NCI-H226 (cell line): ENCODE measurements around the gene ENPP1.
"Not testable (repeated sequence)": the region's sequence is repeated elsewhere in the genome, so short reads cannot be mapped to it uniquely, and the experiment has no call there.

Source experiments
- DNase-seq: peaks from one replicate; pipeline ENCODE4 v3.0.0-alpha.2; 2015

ENPP1 gene

DNA sequence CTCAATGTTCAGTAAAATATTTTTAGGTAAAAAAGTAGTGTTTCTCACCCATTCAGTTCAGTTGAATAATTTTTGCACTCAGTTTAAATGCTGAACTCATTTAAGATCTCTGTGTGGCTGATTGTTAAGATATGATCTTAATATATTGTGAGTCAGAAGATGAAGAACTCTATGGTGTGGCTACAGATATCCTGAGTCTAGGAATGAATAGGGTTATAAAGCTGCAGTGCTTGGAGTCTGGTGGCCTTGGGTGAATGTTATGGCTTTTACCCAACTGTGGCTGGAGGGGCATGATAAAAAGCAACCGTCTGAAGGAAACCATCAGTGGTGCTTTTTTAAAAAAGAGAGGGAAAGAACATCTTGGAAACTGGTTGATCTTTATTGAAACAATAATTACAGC, 77.4 kb downstream of the ENPP1 start:
- no peak for DNase-seq

DNA sequence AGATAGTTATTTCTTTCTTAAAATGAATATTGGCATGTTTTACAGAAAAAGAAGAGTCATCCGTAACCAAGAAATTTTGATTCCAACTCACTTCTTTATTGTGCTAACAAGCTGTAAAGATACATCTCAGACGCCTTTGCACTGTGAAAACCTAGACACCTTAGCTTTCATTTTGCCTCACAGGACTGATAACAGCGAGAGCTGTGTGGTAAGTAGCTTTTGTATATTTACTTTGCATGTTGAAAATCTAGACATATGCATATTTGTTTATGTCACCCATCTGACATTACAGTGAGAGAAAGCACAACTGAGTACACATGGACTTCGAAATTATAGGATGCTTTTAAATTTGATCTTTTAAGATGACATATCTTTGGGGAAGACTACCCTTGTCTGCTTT, 78.7 kb downstream of the ENPP1 start:
- no peak for DNase-seq

DNA sequence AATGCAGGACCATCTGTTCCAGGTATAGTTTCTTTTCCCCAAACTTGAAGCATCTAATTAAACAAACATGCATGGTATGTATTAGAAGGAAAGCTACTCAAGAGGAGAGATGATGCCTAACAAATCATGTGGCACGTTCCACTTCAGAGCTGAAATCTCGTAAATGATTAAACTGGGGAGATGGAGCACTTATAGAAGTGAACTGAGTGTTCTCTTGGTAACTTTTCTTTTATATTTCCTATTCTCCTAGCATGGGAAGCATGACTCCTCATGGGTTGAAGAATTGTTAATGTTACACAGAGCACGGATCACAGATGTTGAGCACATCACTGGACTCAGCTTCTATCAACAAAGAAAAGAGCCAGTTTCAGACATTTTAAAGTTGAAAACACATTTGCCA, 82.3 kb downstream of the ENPP1 start:
- DNase-seq = no peak

GRCh38 chr6:131893198-131893597, 85.4 kb downstream of the ENPP1 start:
- DNase-seq = no peak

DNA sequence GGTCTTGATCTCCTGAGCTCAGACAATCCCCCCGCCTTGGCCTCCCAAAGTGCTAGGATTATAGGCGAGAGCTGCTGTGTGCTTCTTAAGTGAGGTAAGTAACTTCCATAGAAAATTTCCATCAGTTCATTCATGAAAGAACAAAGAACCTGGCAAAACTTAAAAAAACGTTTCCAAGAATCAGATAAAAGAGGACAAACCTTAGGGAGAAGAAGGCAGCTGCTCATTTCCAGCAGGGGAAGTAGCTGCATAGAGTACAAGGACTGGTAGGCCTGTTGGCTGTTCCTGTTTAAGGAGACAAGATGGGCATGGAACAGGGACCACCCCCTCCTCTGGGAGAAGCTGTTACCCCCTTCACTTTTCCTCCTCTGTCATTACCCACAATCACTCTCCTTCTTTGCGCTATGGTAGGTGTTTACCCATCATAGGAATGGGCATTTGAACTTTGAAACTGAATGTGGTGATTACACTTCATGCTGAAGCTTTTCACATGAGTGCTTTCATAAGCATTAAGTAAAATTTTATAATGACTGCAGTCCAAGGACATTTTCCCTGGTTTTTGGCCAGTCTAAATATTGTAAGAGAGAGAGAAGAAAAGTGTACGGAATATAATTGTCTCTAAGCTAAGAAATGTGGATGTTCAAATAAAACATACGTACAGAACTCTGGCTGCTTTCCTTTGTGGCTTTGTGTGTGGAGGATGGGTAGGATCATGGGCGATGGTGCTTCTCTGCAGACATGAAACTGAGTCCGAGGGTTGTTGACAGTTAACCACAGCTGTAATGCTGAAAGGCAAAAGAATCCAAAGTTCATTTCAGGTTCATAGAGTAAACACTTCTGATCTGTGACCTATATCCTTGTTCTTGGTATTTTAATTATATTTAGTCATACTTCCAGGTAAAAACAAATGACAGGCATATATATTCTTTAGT, 86.9 kb downstream of the ENPP1 start:
- no peak for DNase-seq

GRCh38 chr6:131897050-131897435, 89.2 kb downstream of the ENPP1 start:
- DNase-seq = no peak

DNA sequence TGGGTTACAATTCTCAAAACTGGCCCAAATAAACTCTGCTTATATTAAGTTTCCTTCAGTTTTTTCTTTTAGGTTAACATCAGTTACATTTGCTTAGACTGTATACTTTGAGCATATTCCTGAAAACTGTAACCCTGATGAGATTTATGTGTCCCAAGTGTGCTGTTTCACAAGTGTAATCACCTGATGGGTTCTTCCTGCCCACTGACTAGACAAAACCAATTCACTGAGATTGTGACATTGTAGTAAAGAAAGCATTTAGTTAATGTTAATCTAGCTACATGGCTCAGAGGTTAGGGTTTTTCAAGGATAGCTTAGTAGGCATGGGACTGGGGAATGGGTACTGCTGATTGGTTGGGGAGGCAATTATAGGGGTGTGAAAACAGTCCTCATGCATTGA, 89.8 kb downstream of the ENPP1 start:
- no peak for DNase-seq

DNA sequence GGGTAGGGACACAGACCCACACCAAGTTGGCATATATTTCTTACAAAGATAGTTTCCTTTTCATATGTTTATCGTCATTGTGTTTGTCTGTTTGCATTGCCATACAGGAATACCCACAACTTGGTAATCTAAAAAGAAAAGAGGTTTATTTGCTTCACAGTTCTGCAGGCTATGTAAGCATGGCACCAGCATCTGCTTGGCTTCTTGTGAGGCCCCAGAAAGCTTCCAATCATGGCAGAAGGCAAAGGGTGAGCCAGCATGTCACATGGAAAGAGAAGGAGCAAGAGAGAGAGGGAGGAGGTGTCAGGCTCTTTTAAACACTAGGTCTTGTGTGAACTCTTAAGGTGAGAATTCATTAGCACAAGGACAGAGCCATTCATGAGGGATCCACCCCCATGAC, 90.9 kb downstream of the ENPP1 start:
- DNase-seq = no peak

GRCh38 chr6:131900231-131900630, 92.4 kb downstream of the ENPP1 start:
- DNase-seq = no peak

DNA sequence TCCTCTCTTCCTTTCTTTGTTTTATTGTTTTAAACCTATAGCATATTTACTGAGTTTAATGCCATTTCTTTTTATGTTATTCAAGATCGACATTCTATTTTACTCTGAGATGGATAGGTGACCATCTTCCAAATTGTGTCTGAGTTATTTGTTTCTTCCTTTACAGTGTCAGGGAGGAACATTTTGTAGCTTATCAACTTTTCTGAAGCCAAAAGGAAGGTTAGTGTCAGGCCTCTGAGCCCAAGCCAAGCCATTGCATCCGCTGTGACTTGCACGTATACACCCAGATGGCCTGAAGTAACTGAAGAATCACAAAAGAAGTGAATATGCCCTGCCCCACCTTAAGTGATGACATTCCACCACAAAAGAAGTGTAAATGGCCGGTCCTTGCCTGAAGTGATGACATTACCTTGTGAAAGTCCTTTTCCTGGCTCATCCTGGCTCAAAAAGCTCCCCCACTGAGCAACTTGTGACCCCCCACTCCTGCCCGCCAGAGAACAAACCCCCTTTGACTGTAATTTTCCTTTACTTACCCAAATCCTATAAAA, 93.6 kb downstream of the ENPP1 start:
- not testable (repeated sequence) for DNase-seq

DNA sequence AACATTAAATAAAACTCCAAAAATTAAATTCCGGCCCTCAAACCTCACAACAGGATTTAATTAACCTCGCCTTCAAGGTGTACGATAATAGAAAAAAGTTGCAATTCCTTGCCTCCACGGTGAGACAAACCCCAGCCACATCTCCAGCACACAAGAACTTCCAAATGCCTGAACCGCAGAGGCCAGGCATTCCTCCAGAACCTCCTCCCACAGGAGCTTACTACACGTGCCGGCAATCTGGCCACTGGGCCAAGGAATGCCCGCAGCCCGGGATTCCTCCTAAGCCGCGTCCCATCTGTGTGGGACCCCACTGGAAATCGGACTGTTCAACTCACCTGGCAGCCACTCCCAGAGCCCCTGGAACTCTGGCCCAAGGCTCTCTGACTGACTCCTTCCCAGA, 95.9 kb downstream of the ENPP1 start:
- not testable (repeated sequence) for DNase-seq

DNA sequence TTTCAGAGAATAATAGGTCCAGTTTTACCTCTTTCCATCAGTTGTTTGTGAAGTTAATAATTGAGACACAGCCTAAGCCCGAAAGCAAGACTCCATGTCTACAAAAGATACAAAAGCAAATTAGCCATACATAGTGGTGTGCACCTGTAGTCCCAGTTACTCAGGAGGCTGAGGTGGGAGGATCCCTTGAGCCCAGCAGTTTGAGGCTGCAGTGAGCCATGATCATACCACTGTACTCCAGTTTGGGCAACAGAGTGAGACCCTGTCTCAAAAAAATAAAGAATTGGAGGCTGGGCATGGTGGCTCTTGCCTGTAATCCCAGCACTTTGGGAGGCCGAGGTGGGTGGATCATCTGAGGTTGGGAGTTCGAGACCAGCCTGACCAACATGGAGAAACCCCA, 101.0 kb downstream of the ENPP1 start:
- not testable (repeated sequence) for DNase-seq

DNA sequence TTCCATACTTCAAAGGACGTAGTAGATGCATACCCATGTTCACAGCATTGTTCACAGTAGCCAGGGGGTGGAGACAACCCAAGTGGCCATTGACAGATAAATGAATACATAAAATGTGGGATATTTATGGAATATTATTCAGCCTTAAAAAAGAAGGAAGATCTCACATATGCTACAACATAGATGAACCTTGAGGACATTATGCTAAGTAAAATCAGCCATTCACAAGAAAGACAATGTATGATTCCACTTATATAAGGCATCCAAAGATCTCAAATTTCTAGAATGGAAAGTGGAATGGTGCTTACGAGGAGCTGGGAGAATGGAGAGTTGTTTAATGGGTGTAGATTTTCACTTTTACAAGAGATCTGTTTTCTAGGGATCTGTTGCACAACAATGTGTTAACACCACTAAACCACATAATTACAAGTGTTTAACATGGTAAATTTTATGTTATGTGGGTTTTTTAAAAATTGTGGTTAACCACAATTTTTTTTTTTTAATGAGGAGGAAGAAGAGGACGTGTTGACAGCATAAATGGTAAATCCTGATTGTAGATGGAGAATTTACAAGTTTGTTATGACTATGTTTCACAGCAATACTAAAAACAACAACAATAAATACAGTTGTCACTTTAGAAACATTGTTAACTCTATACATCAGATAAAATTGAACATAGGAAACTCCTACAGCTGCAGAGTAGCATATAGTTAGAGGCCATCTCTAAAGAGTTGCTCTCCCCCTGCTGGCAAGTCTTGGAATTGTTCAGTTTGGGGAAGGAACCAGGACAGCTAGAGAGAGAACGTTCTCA, 101.8 kb downstream of the ENPP1 start:
- peak; percentile 44 for DNase-seq

GRCh38 chr6:131910219-131910589, 102.4 kb downstream of the ENPP1 start:
- DNase-seq = no peak

GRCh38 chr6:131910956-131911355, 103.1 kb downstream of the ENPP1 start:
- DNase-seq = no peak

DNA sequence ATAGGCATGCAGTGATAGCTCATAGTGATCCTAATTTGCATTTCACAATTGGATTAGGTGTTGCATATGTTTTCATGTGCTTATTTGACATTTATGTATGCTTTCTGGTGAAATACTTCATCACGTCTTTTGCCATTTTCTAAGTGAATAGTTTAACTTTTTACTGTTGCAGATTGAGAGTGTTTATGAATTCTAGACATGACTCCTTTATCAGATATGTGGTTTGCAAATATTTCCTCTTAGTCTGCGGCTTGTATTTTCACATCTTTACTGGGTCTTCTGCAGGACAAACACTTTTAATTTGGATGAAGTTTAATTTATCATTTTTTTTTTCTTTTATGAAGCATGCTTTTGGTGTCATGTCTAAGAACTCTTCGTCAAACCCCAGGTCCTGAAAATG, 104.1 kb downstream of the ENPP1 start:
- no peak for DNase-seq

- no peak for DNase-seq
Observed at GRCh38 chr6:131914234-131914633, 106.4 kb downstream of the ENPP1 start.

GRCh38 chr6:131914967-131915751, 107.3 kb downstream of the ENPP1 start:
- peak; percentile 20 for DNase-seq

- DNase-seq = not testable (repeated sequence)
Observed at GRCh38 chr6:131916091-131916796, 108.4 kb downstream of the ENPP1 start.

GRCh38 chr6:131916847-131917246, 109.0 kb downstream of the ENPP1 start:
- no peak for DNase-seq

DNA sequence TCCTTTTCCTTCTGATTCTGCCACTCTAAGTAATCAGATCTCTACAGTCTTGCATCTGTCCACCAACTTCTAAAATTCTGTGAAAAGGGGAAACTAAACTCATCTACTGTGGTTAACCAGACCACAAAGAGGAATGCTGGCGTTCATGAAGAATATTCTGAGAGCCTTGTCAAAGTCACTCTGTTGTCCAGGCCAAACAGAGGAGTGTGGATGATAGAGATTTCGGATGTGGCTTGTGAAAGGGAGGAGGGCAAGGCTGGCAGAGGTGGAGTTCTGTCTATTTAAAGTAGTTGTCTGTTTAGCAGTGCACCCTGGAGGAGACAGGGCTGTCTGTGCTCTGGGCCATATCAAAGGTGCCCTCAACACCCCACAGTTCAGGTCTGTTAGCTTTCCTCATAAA, 109.5 kb downstream of the ENPP1 start:
- no peak for DNase-seq
